Thoracic aorta (tissue), 2 donors: Measurements from ENCODE around the gene KXD1. TPM values are rescaled to one million over a fixed set of nuclear protein-coding genes. Genes with fewer than 3 reads are reported as not detected.

Experiments
- ATAC-seq: fragments of 150-250 bp; one replicate; pipeline ENCODE4 v1.8.0; 2017; ENCODE audit warnings: low read depth; ENCODE audit not compliant: insufficient number of reproducible peaks, low FRiP score
- DNase-seq: peaks from one replicate; pipeline ENCODE4 v3.0.0-alpha.2; 2020; ENCODE audit warnings: low spot score
- H3K27ac ChIP-seq, 2 donors: fragments of 200-600 bp; sonication (generic); 1 replicate in 1 of 2; 2 replicates in 1 of 2; pipeline ENCODE4 v1.5.1; 2016; ENCODE audit warnings: mild to moderate bottlenecking in 2 of 2, moderate library complexity in 2 of 2
- H3K27me3 ChIP-seq: fragments of 200-600 bp; sonication (generic); replicated peaks from 2 replicates; pipeline ENCODE4 v1.6.0; 2016; ENCODE audit warnings: mild to moderate bottlenecking; ENCODE audit not compliant: insufficient read depth
- H3K36me3 ChIP-seq: fragments of 200-600 bp; sonication (generic); one replicate; pipeline ENCODE4 v1.5.1; 2016
- H3K4me1 ChIP-seq, 2 donors: fragments of 200-600 bp; sonication (generic); 1 replicate in 1 of 2; 2 replicates in 1 of 2; pipeline versions ENCODE4 v1.5.1 to v1.6.0; 2016; ENCODE audit warnings: low read depth in 2 of 2, mild to moderate bottlenecking in 1 of 2; ENCODE audit not compliant: control insufficient read depth in 1 of 2
- H3K4me3 ChIP-seq: fragments of 200-600 bp; sonication (generic); 2 replicates; pipeline ENCODE4 v1.5.1; 2016; ENCODE audit warnings: mild to moderate bottlenecking
- H3K9me3 ChIP-seq: fragments of 200-600 bp; sonication (generic); 2 replicates; pipeline ENCODE4 v1.5.1; 2016
- total RNA-seq, 2 donors: library from RNA; depleted of rRNA; stranded (reverse); fragments of >200 nt; gene quantifications; one replicate each; pipeline versions ENCODE4 v1.1.0 to v1.2.3, GENCODE V29; 2016
- TF ChIP-seq, protein P1 (sequence below): fragments of 200-600 bp; sonication (generic); IDR thresholded peaks from one replicate; pipeline ENCODE4 v1.5.1; 2019; ENCODE audit warnings: antibody characterized with exemption

KXD1 gene
- total RNA-seq, 2 donors from 2014 or later: 99.6 to 174 TPM

- no peak for ATAC-seq
- no peaks in the 10 kb centered on the region for H3K27me3 ChIP-seq
- peaks cover 11 to 20% of the 10 kb centered on the region in 2 donors for H3K4me1 ChIP-seq
- no peak for DNase-seq
- H3K9me3 ChIP-seq: no peaks in the 10 kb centered on the region
- peaks cover 34% of the 10 kb centered on the region for H3K36me3 ChIP-seq
- TF ChIP-seq, protein P1, sequence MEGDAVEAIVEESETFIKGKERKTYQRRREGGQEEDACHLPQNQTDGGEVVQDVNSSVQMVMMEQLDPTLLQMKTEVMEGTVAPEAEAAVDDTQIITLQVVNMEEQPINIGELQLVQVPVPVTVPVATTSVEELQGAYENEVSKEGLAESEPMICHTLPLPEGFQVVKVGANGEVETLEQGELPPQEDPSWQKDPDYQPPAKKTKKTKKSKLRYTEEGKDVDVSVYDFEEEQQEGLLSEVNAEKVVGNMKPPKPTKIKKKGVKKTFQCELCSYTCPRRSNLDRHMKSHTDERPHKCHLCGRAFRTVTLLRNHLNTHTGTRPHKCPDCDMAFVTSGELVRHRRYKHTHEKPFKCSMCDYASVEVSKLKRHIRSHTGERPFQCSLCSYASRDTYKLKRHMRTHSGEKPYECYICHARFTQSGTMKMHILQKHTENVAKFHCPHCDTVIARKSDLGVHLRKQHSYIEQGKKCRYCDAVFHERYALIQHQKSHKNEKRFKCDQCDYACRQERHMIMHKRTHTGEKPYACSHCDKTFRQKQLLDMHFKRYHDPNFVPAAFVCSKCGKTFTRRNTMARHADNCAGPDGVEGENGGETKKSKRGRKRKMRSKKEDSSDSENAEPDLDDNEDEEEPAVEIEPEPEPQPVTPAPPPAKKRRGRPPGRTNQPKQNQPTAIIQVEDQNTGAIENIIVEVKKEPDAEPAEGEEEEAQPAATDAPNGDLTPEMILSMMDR: no peak
- peak overlapping the region; percentile 82 for H3K4me3 ChIP-seq
- H3K27ac ChIP-seq: peak overlapping the region in 1 of 2 donors; percentile 53
These were observed 16.2 kb upstream of the KXD1 start for GRCh38 chr19:18541258-18541991.

- no peak for DNase-seq
- no peak for ATAC-seq
- TF ChIP-seq, protein P1: no peak
- Histone ChIP-seq H3K36me3 (peaks cover 26% of the 10 kb centered on the region), H3K27ac (peak overlapping the region; percentile 53 to 75), H3K27me3 (no peaks in the 10 kb centered on the region), H3K9me3 (no peaks in the 10 kb centered on the region), H3K4me1 (peaks cover 11 to 20% of the 10 kb centered on the region in 2 donors), H3K4me3 (peak overlapping the region; percentile 82)
These were observed 15.4 kb upstream of the KXD1 start for GRCh38 chr19:18541992-18542940.

- no peaks in the 10 kb centered on the region for H3K9me3 ChIP-seq
- peaks cover 18% of the 10 kb centered on the region for H3K36me3 ChIP-seq
- H3K27me3 ChIP-seq: no peaks in the 10 kb centered on the region
- DNase-seq: peak; percentile 69
- H3K27ac ChIP-seq: peak within 1 kb of the TSS; percentile 75 to 79
- peak within 1 kb of the TSS; percentile 82 for H3K4me3 ChIP-seq
- peaks cover 11 to 20% of the 10 kb centered on the region in 2 donors for H3K4me1 ChIP-seq
- ATAC-seq: peak; percentile 62
- TF ChIP-seq, protein P1: no peak
These were observed 14.5 kb upstream of the KXD1 start, which contains the start of gene FKBP8 for GRCh38 chr19:18542941-18543813. FKBP8 (minus strand) TSS chr19:18543573; CDS start chr19:18541970, 1,603 bp downstream.

- DNase-seq: no peak
- Histone ChIP-seq H3K9me3 (no peaks in the 10 kb centered on the region), H3K4me1 (peaks cover 11 to 20% of the 10 kb centered on the region in 2 donors), H3K27ac (no peak overlapping the region), H3K4me3 (peak overlapping the region; percentile 82), H3K36me3 (peaks cover 18% of the 10 kb centered on the region), H3K27me3 (no peaks in the 10 kb centered on the region)
- peak; percentile 39 for ATAC-seq
- TF ChIP-seq, protein P1: no peak
These were observed 13.7 kb upstream of the KXD1 start for GRCh38 chr19:18543814-18544475.
